ENCODE data around the gene NCF1.
"Not testable (repeated sequence)": the region's sequence is repeated elsewhere in the genome, so short reads cannot be mapped to it uniquely, and the experiment has no call there.

NCF1 gene

GRCh38 chr7:74773760-74774750, at the start of gene NCF1:
TSS of gene NCF1 (plus strand) at chr7:74774011. CDS start at chr7:74774032, 21 bp downstream.
- DNase-seq (ENCODE audit: low spot score): not testable (repeated sequence)

DNA sequence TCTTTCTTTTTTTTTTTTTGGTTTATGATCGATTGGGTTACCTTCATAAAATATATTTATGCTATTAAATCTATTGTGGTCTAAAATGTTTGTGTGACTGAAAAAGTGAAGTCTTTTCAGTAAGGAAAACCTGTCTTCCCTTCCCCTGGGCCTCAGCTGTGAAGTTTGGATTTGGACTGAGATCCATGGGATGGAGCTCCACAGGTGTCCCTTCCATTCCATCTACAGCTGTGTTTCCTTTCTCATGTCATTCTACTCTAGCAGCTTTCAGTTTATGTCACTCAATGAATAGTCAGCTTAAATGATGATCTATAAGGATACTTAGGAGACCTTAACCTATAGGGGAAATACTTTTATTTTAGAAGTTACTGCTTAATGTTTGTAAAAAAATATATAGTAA, 48.0 kb upstream of the NCF1 start:
- no peak for DNase-seq (ENCODE audit: low spot score)

DNA sequence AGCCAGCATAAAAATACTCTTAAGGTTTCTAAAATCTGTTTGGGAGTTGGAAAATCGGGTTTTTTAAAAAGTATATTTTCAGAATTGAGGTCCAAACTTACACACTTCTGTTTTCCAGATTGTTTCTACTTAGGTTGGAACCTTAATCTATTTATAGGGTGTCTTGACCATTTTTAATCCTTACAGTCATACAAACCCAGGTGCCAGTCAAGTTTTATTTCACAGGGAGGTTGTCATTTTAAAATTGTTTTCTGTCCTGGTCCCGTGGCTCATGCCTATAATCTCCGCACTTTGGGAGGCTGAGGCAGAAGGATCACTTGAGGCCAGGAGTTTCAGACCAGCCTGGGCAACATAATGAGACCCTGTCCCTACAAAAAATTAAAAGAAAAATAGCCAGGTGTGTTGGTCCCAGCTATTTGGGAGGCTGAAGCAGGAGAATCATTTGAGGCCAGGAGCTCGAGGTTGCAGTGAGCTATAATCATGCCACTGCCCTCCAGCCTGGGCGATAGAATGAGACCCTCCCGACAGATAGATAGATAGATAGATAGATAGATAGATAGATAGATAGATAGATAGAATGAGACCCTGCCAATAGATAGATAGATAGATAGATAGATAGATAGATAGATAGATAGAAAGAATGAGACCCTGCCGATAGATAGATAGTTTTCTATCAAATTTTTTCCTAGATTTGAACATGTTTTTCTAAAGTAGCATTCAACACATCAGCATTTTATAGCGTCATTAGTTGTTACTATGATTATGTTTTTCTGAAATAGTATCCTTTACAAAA, 47.3 kb upstream of the NCF1 start:
- no peak for DNase-seq (ENCODE audit: low spot score)

DNA sequence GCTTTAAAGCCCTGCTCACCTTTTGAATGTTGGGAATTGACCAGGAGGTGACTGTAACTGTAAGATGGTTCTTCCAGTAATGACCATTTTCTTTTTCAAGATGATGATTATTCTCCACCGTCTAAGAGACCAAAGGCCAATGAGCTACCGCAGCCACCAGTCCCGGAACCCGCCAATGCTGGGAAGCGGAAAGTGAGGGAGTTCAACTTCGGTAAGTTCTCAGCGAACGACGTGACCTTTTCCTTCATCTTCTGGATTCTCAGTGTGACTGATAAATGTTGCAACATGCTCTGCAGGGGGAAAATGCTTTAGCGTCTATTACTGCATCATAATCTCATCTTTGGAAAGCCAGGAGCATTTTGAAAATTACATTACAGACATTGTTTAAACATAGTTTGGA, 45.1 kb upstream of the NCF1 start:
- DNase-seq (ENCODE audit: low spot score): not testable (repeated sequence)

- DNase-seq (ENCODE audit: low spot score): not testable (repeated sequence)
These were observed 43.6 kb upstream of the NCF1 start for GRCh38 chr7:74730186-74730585.

DNA sequence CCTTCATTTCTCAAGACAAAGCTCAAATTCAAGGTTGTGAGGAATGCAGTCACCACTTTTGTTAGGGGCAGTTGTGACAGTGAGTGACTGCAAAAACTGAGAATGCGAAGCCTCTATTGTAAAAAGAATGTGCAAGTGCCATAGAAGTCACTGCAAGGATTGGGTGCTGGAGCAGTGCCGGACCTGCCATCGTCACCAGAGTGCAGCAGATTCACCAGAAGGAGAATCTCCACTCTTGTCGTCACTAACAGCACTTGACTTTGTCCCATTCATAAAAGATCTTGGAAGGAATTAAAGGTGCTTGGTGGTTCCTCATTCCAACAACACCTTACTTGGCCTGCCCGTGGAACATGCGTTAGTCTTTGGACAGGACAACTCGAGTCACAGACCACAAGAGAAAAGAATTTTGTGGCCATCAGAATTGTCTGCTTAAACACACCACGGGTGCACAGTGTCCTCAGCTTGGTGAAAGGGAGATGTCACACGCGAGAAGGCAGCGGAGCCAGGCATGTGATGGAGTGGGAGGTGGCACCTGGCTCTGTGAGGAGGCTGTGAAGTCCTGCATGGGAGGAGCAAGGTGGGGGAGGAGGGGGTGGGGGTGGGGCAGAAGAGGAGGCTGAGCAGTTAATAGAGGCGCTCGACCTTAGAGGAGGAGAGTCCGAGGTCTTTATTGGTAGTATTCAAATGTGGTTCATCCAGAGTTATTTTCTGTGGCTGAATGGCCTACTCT, 33.7 kb upstream of the NCF1 start:
- DNase-seq (ENCODE audit: low spot score): not testable (repeated sequence)

DNA sequence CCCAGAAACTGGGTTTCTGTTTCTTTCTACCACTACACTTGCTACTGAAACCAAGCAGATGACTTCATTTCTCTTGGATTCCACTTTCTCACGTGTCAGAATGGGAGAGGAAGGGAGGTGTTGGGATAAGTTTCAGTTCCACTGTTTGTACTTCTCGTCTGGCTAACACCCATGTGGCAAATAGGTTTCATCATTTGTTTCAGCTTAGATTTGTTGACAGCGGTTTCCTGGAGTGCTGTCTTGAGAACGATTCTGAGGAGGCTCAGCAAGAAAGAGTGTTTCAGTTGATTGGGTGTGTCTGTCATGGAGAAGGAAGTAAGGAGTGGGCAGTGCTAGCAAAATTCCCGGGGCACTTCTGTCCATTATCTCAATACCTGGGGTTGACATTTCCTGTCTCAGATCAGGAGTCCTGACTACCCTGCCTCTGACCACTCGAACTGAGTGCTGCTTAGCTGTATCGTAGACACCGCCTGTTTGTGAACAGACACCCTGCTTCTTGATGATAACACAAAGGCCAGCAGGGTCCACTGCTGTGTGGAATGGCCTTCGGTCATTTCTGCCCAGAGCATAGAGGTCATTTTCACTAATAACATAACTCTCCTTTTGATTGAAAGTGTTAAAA, 29.8 kb upstream of the NCF1 start:
- not testable (repeated sequence) for DNase-seq (ENCODE audit: low spot score)

GRCh38 chr7:74753921-74754482, 19.8 kb upstream of the NCF1 start:
- DNase-seq (ENCODE audit: low spot score): not testable (repeated sequence)

GRCh38 chr7:74756673-74757072, 17.1 kb upstream of the NCF1 start:
- DNase-seq (ENCODE audit: low spot score): not testable (repeated sequence)

GRCh38 chr7:74758268-74758667, 15.5 kb upstream of the NCF1 start:
- not testable (repeated sequence) for DNase-seq (ENCODE audit: low spot score)

GRCh38 chr7:74758982-74759381, 14.8 kb upstream of the NCF1 start:
- not testable (repeated sequence) for DNase-seq (ENCODE audit: low spot score)

GRCh38 chr7:74765205-74765918, 8.4 kb upstream of the NCF1 start:
- not testable (repeated sequence) for DNase-seq (ENCODE audit: low spot score)

- DNase-seq (ENCODE audit: low spot score): not testable (repeated sequence)
These were observed 7.3 kb upstream of the NCF1 start for GRCh38 chr7:74766509-74766908.

- DNase-seq (ENCODE audit: low spot score): not testable (repeated sequence)
These were observed 6.8 kb upstream of the NCF1 start for GRCh38 chr7:74766991-74767390.

GRCh38 chr7:74770062-74770461, 3.7 kb upstream of the NCF1 start:
- not testable (repeated sequence) for DNase-seq (ENCODE audit: low spot score)

DNA sequence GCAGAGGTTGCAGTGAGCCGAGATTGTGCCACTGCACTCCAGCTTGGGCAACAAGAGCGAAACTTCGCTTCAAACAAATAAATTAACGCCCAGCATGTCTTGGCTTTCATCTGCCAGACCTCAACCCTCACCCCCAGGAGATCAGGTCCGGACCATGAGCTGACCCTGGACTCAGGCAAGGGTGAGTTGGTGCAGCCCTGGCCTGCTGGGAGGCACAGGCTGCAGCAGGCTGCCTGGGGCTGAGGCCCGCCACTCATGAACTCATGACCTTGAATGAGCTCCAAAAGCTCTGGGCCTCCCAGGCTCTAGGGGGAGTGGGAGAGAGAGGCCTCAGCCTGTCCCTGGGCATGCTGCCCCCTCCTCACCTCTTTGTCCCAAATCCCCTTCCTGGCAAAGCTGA, 1.7 kb upstream of the NCF1 start:
- not testable (repeated sequence) for DNase-seq (ENCODE audit: low spot score)

DNA sequence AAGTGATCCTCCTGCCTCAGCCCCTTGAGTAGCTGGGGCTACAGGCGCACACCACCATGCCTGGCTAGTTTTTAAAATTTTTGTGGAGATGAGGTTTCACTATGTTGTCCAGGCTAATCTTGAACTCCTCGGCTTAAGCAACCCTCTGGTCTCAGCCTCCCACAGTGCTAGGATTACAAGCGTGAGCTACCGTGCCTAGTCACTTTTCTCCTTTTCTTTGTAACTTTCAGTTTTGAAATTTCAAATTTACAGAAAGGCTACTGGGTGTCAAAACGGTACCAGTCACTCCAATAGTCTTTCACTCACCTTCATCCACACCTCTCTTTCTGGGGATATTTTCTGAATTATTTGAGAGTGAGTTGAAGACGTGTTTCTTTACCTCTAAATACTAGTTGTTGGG, 1.3 kb downstream of the NCF1 start:
- not testable (repeated sequence) for DNase-seq (ENCODE audit: low spot score)

GRCh38 chr7:74779053-74779452, 5.2 kb downstream of the NCF1 start:
- not testable (repeated sequence) for DNase-seq (ENCODE audit: low spot score)

GRCh38 chr7:74781746-74782145, 7.9 kb downstream of the NCF1 start:
- DNase-seq (ENCODE audit: low spot score): not testable (repeated sequence)

GRCh38 chr7:74783595-74783994, 9.8 kb downstream of the NCF1 start:
- DNase-seq (ENCODE audit: low spot score): not testable (repeated sequence)
